Skin of body (tissue), 2 donors: ENCODE results near the gene MAZ. TPM values are rescaled to one million over a fixed set of nuclear protein-coding genes. Genes with fewer than 3 reads are reported as not detected.
A peak's percentile ranks its signal among the peaks of the same experiment; 100 is the strongest.

ENCODE experiments used
- DNase-seq: peaks from one replicate; lab custom pipeline; 2025; lab: John Stamatoyannopoulos, UW
- total RNA-seq: library from RNA; depleted of rRNA; stranded (reverse); fragments of >200 nt; gene quantifications from one replicate; pipeline ENCODE4 v1.2.3, GENCODE V29; 2014

The MAZ gene
- total RNA-seq, 1 donor from 2014 or later = 93.1 TPM

GRCh38 chr16:29809031-29809747 is 2.9 kb downstream of the MAZ start:
- no peak for DNase-seq

DNA sequence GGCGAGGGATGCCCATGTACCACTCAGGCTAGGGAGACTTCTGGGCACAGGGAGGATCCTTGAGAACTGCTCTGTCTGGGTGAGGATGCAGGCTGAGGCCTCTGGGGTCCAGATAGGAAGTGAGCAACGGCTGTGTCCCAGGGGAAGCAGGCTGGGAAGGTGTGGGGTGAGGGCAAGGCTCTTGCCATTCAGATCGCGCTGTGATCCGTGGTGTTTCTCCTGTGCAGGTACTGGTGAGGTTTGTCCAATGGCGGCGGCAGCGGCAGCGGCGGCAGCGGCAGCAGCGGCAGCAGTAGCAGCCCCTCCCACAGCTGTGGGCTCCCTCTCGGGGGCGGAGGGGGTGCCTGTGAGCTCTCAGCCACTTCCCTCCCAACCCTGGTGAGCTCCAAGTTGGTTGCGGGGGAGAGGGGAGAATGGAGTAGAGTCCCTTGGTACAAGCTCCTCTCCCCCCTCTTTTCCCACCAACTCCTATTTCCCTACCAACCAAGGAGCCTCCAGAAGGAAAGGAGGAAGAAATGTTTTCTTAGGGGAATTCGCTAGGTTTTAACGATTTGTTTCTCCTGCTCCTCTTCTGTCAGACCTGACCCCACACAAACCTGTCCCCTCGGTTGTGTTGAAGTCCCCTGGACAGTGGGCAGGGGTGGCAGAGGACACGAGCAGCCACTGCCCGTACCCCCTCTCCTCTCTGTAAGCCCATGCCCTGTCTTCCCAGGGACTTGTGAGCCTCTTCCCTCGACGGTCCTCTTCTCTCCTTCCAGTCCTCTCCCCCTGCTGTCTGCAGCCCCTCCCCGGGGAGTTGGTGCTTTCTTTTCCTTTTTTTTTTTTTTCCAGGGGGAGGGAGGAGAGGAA is 3.7 kb downstream of the MAZ start:
- no peak for DNase-seq

DNA sequence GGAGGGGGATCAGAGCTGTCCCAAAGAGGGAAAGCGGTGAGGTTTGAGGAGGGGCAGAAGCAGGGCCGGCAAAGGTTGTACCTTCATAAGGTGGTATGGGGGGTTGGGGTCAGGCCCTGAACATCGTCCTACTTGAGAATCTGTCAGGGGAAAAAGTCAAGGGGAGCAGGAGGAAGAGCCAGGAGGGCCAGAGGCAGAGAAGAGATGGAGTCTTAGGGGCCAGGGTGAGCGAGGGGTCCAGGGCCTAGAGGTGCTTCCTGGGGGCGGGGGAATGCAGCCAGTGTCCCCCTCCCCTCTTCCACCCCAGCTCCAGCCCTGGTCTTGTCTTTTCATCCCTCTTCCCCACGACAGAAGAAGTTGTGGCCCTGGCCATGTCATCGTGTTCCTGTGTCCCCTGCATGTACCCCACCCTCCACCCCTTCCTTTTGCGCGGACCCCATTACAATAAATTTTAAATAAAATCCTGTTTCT is 4.4 kb downstream of the MAZ start:
- DNase-seq = no peak

DNA sequence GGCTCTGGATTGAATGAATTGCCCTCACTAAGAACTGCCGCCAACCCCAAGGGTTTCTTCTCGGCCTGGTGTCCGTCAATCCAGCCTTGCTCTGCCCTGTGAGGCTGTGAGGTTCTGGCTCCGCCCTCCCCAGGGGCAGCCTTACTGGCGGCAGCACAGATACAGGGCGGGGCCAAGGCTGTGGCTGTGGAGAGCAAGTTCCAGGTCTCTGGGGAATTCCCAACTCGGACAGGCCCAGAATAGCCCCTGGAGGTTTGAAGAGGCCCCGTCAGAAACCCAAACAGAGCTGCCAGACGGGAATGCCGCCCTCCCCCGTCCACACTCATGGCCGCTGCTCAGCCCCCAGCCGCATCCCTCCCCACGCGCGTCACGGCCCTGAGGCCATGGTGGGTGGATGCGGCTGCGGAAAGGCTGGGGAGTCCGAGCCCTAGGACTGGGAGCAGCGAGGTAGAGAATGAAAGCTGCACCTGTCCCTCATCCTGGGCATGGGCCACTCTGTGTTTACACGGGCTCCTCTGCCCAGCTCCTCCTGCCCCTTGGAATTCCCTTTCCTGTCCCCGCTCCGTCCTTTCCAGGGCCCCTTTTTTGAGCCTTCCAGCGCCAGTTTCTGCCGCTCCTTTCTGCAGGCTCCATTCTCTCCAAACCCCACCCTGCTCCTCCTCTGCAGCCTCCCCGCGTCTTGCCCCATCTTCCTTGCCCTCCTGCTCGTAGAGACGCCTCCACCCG is 5.0 kb downstream of the MAZ start:
- DNase-seq = peak; percentile 77

DNA sequence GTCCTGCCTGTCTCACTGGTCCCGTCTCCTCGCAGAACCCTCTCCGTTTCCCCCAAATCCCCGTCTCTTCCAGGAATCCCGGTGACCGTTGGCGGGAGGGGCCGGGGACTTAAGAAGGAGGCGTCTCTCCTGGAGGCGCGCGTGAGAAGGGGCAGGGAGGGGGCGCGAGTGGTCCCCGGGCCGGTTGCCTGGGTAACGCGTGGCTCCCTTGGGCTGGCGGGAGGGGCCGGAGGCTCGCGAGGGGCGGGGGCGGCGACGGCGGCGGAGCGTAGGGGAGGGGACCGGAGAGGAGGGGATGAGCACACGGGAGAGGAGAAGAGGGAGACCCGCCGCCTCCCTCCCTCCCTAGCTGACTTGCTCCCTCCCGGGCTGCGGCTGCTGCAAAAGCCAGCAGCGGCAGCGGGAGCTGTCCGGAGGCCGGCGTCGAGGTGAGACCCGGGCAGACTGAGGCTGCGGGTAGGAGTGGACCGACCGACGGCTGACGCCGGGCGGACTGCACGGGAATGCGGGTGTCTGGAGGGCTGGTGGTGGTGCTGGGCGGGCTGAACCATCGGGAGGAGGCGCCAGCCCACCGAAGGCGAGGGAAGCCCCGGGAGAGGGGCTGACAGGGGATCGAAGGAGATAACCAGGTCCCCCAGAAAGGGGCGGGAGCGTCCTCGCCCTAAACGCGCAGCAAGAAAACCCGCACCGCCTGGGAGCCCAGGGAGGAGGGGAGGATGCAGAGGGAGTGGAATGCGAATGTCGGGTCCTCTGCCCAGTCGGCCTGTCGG is 5.8 kb downstream of the MAZ start, which contains the start of gene PRRT2:
TSS of gene PRRT2 (plus strand) at position 298 of the 770 bp plus-strand sequence. CDS start 862 bp downstream, outside the sequence.
- DNase-seq = peak; percentile 71

- no peak for DNase-seq
Measured at GRCh38 chr16:29812754-29813643, 6.7 kb downstream of the MAZ start.

- DNase-seq = no peak
Measured at GRCh38 chr16:29813644-29814562, 7.6 kb downstream of the MAZ start.

- no peak for DNase-seq
Measured at GRCh38 chr16:29814592-29814991, 8.3 kb downstream of the MAZ start.

- DNase-seq = no peak
Measured at GRCh38 chr16:29815032-29815721, 8.8 kb downstream of the MAZ start.

- DNase-seq = peak; percentile 99
Measured at GRCh38 chr16:29815793-29816693, 9.7 kb downstream of the MAZ start, which contains the start of gene PAGR1. PAGR1 (plus strand) TSS chr16:29816152; CDS start chr16:29816526, 374 bp downstream.

DNA sequence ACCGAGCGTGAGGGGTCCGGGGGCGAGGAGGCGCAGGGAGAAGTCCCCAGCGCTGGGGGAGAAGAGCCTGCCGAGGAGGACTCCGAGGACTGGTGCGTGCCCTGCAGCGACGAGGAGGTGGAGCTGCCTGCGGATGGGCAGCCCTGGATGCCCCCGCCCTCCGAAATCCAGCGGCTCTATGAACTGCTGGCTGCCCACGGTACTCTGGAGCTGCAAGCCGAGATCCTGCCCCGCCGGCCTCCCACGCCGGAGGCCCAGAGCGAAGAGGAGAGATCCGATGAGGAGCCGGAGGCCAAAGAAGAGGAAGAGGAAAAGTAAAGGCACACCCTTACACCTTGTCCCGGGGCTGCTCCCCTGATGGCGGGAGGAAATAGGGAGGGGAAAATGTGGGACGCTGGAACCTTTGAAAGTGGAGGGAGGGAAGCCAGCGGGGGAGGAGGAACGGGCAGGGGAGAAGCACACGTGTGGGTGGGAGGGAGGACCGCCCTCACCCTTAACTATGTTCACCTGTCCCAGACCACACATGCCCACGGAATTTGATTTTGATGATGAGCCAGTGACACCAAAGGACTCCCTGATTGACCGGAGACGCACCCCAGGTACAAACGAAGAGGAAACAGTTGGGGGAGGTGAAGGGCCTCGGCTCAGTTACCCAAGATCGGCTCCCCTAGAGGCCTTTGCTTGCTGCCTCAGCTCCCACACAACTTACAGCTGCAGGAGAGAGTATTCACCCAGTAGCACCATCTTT is 10.5 kb downstream of the MAZ start:
- no peak for DNase-seq

DNA sequence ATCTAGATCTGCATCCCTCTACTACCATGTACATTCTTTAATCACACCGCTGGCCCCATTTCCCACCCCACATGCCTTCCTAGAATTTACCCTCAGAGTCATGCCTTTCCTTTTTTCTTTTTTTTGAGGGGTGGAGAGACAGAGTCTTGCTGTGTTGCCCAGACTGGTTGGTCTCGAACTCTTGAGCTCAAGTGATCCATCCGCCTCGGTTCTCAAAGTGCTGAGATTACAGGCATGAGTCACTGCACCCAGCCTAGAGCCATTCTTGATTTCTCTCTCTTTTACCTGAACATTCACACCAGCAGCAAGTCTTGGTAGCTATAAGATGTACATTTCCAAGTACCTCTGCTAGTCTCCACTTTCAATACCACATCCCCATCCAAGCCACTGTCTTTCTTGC is 11.8 kb downstream of the MAZ start:
- no peak for DNase-seq

DNA sequence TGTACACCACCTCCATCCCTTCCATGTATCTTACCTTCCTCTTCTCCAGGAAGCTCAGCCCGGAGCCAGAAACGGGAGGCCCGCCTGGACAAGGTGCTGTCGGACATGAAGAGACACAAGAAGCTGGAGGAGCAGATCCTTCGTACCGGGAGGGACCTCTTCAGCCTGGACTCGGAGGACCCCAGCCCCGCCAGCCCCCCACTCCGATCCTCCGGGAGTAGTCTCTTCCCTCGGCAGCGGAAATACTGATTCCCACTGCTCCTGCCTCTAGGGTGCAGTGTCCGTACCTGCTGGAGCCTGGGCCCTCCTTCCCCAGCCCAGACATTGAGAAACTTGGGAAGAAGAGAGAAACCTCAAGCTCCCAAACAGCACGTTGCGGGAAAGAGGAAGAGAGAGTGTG is 13.2 kb downstream of the MAZ start:
- no peak for DNase-seq

GRCh38 chr16:29820271-29820701 is 14.0 kb downstream of the MAZ start, which contains the start of gene MVP:
MVP (plus strand) TSS chr16:29820462; CDS start chr16:29830550, 10,088 bp downstream.
- peak; percentile 56 for DNase-seq

DNA sequence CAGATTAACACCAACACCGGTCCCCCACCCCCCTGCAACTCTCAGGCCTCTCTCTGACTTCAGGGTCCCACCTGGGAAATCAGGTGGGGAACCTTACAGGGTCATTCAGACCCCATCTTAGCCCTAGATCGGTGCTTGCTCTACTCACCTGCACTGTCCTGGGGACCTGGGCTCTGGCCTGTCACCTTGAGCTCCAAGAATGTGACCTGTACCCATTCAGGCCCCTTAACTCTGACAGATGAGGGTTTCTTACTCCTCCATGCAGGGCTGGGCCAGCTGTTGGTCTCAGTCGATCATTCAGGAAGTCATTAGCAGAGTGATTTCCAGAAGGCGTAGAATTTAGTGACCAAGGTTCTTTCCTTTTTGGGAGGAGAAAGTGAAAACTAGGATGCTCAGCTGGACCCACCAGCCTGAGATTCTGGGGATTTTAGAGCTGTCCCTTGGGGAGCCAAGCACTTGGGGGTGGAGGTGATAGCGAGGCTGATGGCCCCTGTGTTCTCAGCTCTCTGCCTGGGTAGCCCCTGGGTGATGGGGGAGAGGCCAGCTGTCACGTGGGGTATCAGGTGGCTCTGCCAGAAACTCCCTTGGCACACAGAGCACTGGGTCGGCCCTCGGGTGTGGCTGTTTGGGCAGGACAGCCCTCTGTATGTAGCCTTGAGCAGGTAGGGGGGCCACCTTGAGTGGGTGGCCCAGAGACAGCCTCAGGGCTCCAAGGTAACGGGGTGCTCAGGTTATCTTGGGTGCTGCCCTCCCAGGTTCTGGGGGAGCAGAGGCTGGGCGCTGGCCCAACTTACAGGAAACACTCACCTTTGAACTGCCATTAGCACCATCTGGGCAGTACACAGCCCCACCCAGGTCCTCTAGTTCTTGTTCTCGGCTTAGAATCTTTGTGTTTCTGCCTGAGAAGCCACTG is 14.7 kb downstream of the MAZ start:
- DNase-seq = no peak
